GM12878 (cell line): ENCODE results near the gene CLSTN2. TPM values are rescaled to one million over a fixed set of nuclear protein-coding genes. Genes with fewer than 3 reads are reported as not detected.

Experiments used
- ATAC-seq: fragments of 200-7000 bp; cut with Tn5 transposase; 3 replicates; pipeline ENCODE4 v1.9.1; 2020; ENCODE audit warnings: mild to moderate bottlenecking, moderate library complexity
- BruUV-seq: library from RNA; stranded (reverse); fragments of 400-500 nt; replicated peaks from 2 replicates; lab custom pipeline; 2021; lab: Mats Ljungman, UMichigan
- CTCF ChIA-PET: fragments of 300-600 bp; sonication (Branson Sonifier 250); formaldehyde crosslinking; extraction: SDS; loops from one replicate; lab custom pipeline; 2021; ENCODE audit warnings: inconsistent platforms; lab: Yijun Ruan, JAX
- POLR2A ChIA-PET: fragments of 350-600 bp; formaldehyde crosslinking; extraction: SDS; loops from one replicate; lab custom pipeline; 2021; ENCODE audit warnings: inconsistent platforms; lab: Charles Lee
- RAD21 ChIA-PET: fragments of 300-600 bp; sonication (Branson Sonifier 250); formaldehyde crosslinking; loops from one replicate; lab custom pipeline; 2023; ENCODE audit warnings: antibody characterized with exemption; ENCODE audit not compliant: unreplicated experiment; lab: Charles Lee
- SMC1A ChIA-PET: fragments of 300-600 bp; sonication (Branson Sonifier 250); formaldehyde crosslinking; loops from one replicate; lab custom pipeline; 2023; ENCODE audit not compliant: unreplicated experiment, uncharacterized antibody; lab: Charles Lee
- DNase-seq: peaks from one replicate; pipeline ENCODE4 v3.0.0-alpha.2; 2011; ENCODE audit warnings: low read depth, low spot score
- FAIRE-seq: peaks from 3 replicates; lab custom pipeline; 2011; peaks lifted over from hg19 to GRCh38; lab: Jason Lieb, UNC
- H2AFZ ChIP-seq: 2 replicates; pipeline ENCODE4 v1.6.0; 2011; ENCODE audit warnings: low read depth, low read length, control low read depth; ENCODE audit not compliant: control insufficient read depth
- H3K27ac ChIP-seq: 2 replicates; pipeline ENCODE4 v1.5.1; 2011; ENCODE audit warnings: control low read depth; ENCODE audit not compliant: control insufficient read depth, insufficient read depth
- H3K27me3 ChIP-seq, 2 experiments: replicated peaks in 1 of 2; 2 replicates each; pipeline versions ENCODE4 v1.6.0 to v1.6.1; 2011; ENCODE audit warnings: low read length in 1 of 2; ENCODE audit not compliant: control insufficient read depth in 2 of 2, insufficient read depth in 2 of 2
- H3K36me3 ChIP-seq, 2 experiments: 2 replicates each; pipeline ENCODE4 v1.5.1; 2011; ENCODE audit warnings: low read length in 1 of 2; ENCODE audit not compliant: control insufficient read depth in 2 of 2, insufficient read depth in 2 of 2
- H3K4me1 ChIP-seq: 2 replicates; pipeline ENCODE4 v1.6.1; 2011; ENCODE audit warnings: mild to moderate bottlenecking, low read length, moderate library complexity, mixed read lengths; ENCODE audit not compliant: control insufficient read depth, insufficient read depth
- H3K4me2 ChIP-seq: 2 replicates; pipeline ENCODE4 v1.6.0; 2011; ENCODE audit warnings: control low read depth; ENCODE audit not compliant: control insufficient read depth, insufficient read depth
- H3K4me3 ChIP-seq: fragments of 200-600 bp; sonication (generic); 2 replicates; pipeline ENCODE4 v1.5.1; 2016
- H3K79me2 ChIP-seq: 2 replicates; pipeline ENCODE4 v1.6.0; 2011; ENCODE audit warnings: low read length; ENCODE audit not compliant: control insufficient read depth, insufficient read depth
- H3K9ac ChIP-seq: 2 replicates; pipeline ENCODE4 v1.8.0; 2011; ENCODE audit warnings: low read length, control low read depth, mixed read lengths; ENCODE audit not compliant: control insufficient read depth, insufficient read depth
- H3K9me3 ChIP-seq: replicated peaks from 3 replicates; pipeline ENCODE4 v1.5.1; 2011; ENCODE audit warnings: mild to moderate bottlenecking, low read length; ENCODE audit not compliant: control insufficient read depth, insufficient read depth
- H4K20me1 ChIP-seq: 2 replicates; pipeline ENCODE4 v1.6.0; 2011; ENCODE audit not compliant: control insufficient read depth, insufficient read depth
- CHD4 ChIP-seq: fragments of 200-600 bp; sonication (generic); IDR thresholded peaks from 2 replicates; pipeline ENCODE4 v1.6.1; 2016; ENCODE audit warnings: mild to moderate bottlenecking
- HCFC1 ChIP-seq: fragments of 150-350 bp; IDR thresholded peaks from 2 replicates; pipeline ENCODE4 v1.6.1; 2014; ENCODE audit warnings: low read length
- KLF5 ChIP-seq: fragments of 450-650 bp; IDR thresholded peaks from 2 replicates; pipeline ENCODE4 v1.6.1; 2014; ENCODE audit warnings: mild to moderate bottlenecking; ENCODE audit not compliant: partially characterized antibody
- MTA2 ChIP-seq: fragments of 450-650 bp; IDR thresholded peaks from 2 replicates; pipeline ENCODE4 v1.6.1; 2016; ENCODE audit warnings: low read depth, mild to moderate bottlenecking, moderate library complexity
- PML ChIP-seq: IDR thresholded peaks from 2 replicates; pipeline ENCODE4 v1.6.1; 2012; ENCODE audit warnings: low read length, inconsistent platforms
- STAT3 ChIP-seq: IDR thresholded peaks from 2 replicates; pipeline ENCODE4 v1.6.1; 2011; ENCODE audit warnings: low read depth, low read length, improper control_type of control experiment
- ZBTB11 ChIP-seq: fragments of 450-650 bp; formaldehyde crosslinking; IDR thresholded peaks from 2 replicates; pipeline ENCODE4 v1.5.0; 2022; ENCODE audit warnings: mild to moderate bottlenecking, missing genetic modification characterization
- ZBTB33 ChIP-seq: fragments of 450-650 bp; IDR thresholded peaks from 2 replicates; pipeline ENCODE4 v1.6.1; 2017; ENCODE audit warnings: mild to moderate bottlenecking
- ZBTB40 ChIP-seq: fragments of 450-650 bp; IDR thresholded peaks from 2 replicates; pipeline ENCODE4 v1.6.1; 2016; ENCODE audit warnings: mild to moderate bottlenecking, moderate library complexity, borderline replicate concordance
- WGBS: methylation state at CpG from one replicate; pipeline ENCODE4 v1.1.6; 2016; ENCODE audit warnings: low lambda C conversion rate; ENCODE audit not compliant: insufficient replicate concordance, insufficient coverage; ENCODE audit errors: missing lambda C conversion rate; 5-methylcytosine and 5-hydroxymethylcytosine counted together
- in situ Hi-C: fragments of 300-500 bp; cut with MboI; formaldehyde crosslinking; loops from 9 replicates; pipeline ENCODE4 v1.14.3; 2018; ENCODE audit warnings: mixed read lengths
- intact Hi-C: fragments of 100-400 bp; cut with micrococcal nuclease; formaldehyde crosslinking; loops from one replicate; pipeline ENCODE4 v1.14.2; 2022; ENCODE audit not compliant: unreplicated experiment
- polyA plus RNA-seq, 11 experiments: library from polyadenylated mRNA; depleted of rRNA in 4 of 11; unstranded in 6 of 11; stranded (reverse) in 5 of 11; fragments of >200 nt; fragmentation: Nextera tagmentation in 4 of 11; fragmentation: Illumina TruSeq in 1 of 11; extraction: Ambion mirVana in 4 of 11; extraction: Trizol in 1 of 11; gene quantifications; 1 replicate in 1 of 11; 2 replicates in 10 of 11; pipeline versions ENCODE4 v1.2.1 to v1.2.3, GENCODE V29; 2011 to 2016; ENCODE audit warnings: inconsistent platforms in 2 of 11, missing spikeins in 2 of 11, low read depth in 1 of 11
- total RNA-seq, 4 experiments: library from RNA; depleted of rRNA in 3 of 4; stranded (reverse); fragments of >200 nt in 3 of 4; fragmentation: Illumina TruSeq in 1 of 4; extraction: Trizol in 1 of 4; gene quantifications; 2 replicates each; pipeline versions ENCODE4 v1.2.1 to v1.2.3, GENCODE V29; 2013 to 2021
- TF ChIP-seq, protein P1 (sequence below): fragments of 450-650 bp; IDR thresholded peaks from 2 replicates; pipeline ENCODE4 v1.6.1; 2017; ENCODE audit warnings: mild to moderate bottlenecking, moderate library complexity

CLSTN2 gene
- total and polyA plus RNA-seq, 10 of the 15 experiments (the other 5 are each of a cell fraction or from before 2014, with no cell fraction given) = under 0.01 to 0.10 (median under 0.01) TPM; not detected in 5

- Histone ChIP-seq H3K4me3 (no peak overlapping the region), H3K79me2 (no peaks in the 10 kb centered on the region), H4K20me1 (no peaks in the 10 kb centered on the region), H3K9me3 (no peaks in the 10 kb centered on the region), H3K9ac (no peak overlapping the region), H3K36me3 (no peaks in the 10 kb centered on the region), H3K27ac (no peak overlapping the region), H3K4me2 (no peak overlapping the region), H3K27me3 (no peaks in the 10 kb centered on the region; a peak in 1 of 4 replicates), H3K4me1 (no peaks in the 10 kb centered on the region), H2AFZ (no peak overlapping the region)
- DNase-seq (no peak), ATAC-seq (no peak), FAIRE-seq (no peak)
- ChIA-PET RAD21 (no interaction called here), POLR2A (no interaction called here), CTCF (no interaction called here), SMC1A (no interaction called here)
- in situ Hi-C loops (no loop called here), intact Hi-C loops (no loop called here)
- 7% methylated on average over 7 of the region's 7 CpGs for WGBS
- BruUV-seq = no TSS peak
- TF ChIP-seq HCFC1 (no peak), STAT3 (no peak), PML (no peak), KLF5 (no peak), ZBTB33 (no peak), ZBTB40 (no peak), MTA2 (no peak), CHD4 (no peak), ZBTB11 (CRISPR knock-in tag) (no peak)
- TF ChIP-seq, protein P1, sequence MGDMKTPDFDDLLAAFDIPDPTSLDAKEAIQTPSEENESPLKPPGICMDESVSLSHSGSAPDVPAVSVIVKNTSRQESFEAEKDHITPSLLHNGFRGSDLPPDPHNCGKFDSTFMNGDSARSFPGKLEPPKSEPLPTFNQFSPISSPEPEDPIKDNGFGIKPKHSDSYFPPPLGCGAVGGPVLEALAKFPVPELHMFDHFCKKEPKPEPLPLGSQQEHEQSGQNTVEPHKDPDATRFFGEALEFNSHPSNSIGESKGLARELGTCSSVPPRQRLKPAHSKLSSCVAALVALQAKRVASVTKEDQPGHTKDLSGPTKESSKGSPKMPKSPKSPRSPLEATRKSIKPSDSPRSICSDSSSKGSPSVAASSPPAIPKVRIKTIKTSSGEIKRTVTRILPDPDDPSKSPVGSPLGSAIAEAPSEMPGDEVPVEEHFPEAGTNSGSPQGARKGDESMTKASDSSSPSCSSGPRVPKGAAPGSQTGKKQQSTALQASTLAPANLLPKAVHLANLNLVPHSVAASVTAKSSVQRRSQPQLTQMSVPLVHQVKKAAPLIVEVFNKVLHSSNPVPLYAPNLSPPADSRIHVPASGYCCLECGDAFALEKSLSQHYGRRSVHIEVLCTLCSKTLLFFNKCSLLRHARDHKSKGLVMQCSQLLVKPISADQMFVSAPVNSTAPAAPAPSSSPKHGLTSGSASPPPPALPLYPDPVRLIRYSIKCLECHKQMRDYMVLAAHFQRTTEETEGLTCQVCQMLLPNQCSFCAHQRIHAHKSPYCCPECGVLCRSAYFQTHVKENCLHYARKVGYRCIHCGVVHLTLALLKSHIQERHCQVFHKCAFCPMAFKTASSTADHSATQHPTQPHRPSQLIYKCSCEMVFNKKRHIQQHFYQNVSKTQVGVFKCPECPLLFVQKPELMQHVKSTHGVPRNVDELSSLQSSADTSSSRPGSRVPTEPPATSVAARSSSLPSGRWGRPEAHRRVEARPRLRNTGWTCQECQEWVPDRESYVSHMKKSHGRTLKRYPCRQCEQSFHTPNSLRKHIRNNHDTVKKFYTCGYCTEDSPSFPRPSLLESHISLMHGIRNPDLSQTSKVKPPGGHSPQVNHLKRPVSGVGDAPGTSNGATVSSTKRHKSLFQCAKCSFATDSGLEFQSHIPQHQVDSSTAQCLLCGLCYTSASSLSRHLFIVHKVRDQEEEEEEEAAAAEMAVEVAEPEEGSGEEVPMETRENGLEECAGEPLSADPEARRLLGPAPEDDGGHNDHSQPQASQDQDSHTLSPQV = no peak
These were observed 508.1 kb downstream of the CLSTN2 start for GRCh38 chr3:140443073-140443472.
